SK-N-SH (cell line): ENCODE measurements around the gene AUTS2. TPM values are rescaled to one million over a fixed set of nuclear protein-coding genes. Genes with fewer than 3 reads are reported as not detected.
A peak's percentile ranks its signal among the peaks of the same experiment; 100 is the strongest.

Experiments used
- CTCF ChIA-PET: fragments of 300-600, 350-600 bp; formaldehyde crosslinking; extraction: SDS; loops from one replicate; lab custom pipeline; 2021; lab: Yijun Ruan, JAX
- POLR2A ChIA-PET: fragments of 350-600 bp; sonication (Branson Sonifier 250); formaldehyde crosslinking; extraction: SDS; loops from one replicate; lab custom pipeline; 2020; ENCODE audit warnings: antibody characterized with exemption, inconsistent platforms; lab: Yijun Ruan, JAX
- DNase-seq: peaks from one replicate; pipeline ENCODE4 v3.0.0; 2012
- H2AFZ ChIP-seq: fragments of 200-600 bp; sonication (generic); 2 replicates; pipeline ENCODE4 v1.8.1; 2016; ENCODE audit warnings: antibody characterized with exemption, mild to moderate bottlenecking, low read depth
- H3F3A ChIP-seq: fragments of 200-600 bp; sonication (generic); replicated peaks from 2 replicates; pipeline ENCODE3; 2016; ENCODE audit warnings: antibody characterized with exemption, mild to moderate bottlenecking; ENCODE audit not compliant: insufficient read depth
- H3K27ac ChIP-seq, 2 experiments: fragments of 200-500 bp in 1 of 2; fragments of 200-600 bp in 1 of 2; sonication (Bioruptor generic) in 1 of 2; sonication (generic), shearing (Covaris generic) in 1 of 2; 2 replicates each; pipeline versions ENCODE4 v1.5.1 to v1.6.1; 2014 to 2016; ENCODE audit warnings: low read depth in 2 of 2, inconsistent platforms in 1 of 2, low read length in 1 of 2, mild to moderate bottlenecking in 1 of 2, mixed read lengths in 1 of 2
- H3K27me3 ChIP-seq: fragments of 200-600 bp; sonication (generic), shearing (Covaris generic); 2 replicates; pipeline ENCODE4 v1.6.1; 2016; ENCODE audit warnings: mixed run types; ENCODE audit not compliant: insufficient read depth
- H3K36me3 ChIP-seq, 2 experiments: fragments of 200-500 bp in 1 of 2; fragments of 200-600 bp in 1 of 2; sonication (Bioruptor generic) in 1 of 2; sonication (generic) in 1 of 2; replicated peaks in 1 of 2; 2 replicates each; pipeline versions ENCODE3 to v1.5.1; 2014 to 2016; ENCODE audit warnings: low read length in 1 of 2, mild to moderate bottlenecking in 1 of 2; ENCODE audit not compliant: insufficient read depth in 2 of 2, control insufficient read depth in 1 of 2
- H3K4me1 ChIP-seq, 2 experiments: fragments of 200-500 bp in 1 of 2; fragments of 200-600 bp in 1 of 2; sonication (Bioruptor generic) in 1 of 2; sonication (generic), shearing (Covaris generic) in 1 of 2; 2 replicates each; pipeline versions ENCODE4 v1.5.1 to v1.6.1; 2014 to 2016; ENCODE audit warnings: low read depth in 1 of 2, low read length in 1 of 2, mixed run types in 1 of 2; ENCODE audit not compliant: insufficient read depth in 2 of 2, control insufficient read depth in 1 of 2
- H3K4me2 ChIP-seq: fragments of 200-600 bp; sonication (generic), shearing (Covaris generic); 2 replicates; pipeline ENCODE4 v1.6.1; 2017; ENCODE audit warnings: mixed run types
- H3K4me3 ChIP-seq, 2 experiments: fragments of 200-500 bp in 1 of 2; fragments of 200-600 bp in 1 of 2; sonication (Bioruptor generic) in 1 of 2; sonication (generic), shearing (Covaris generic) in 1 of 2; 2 replicates each; pipeline versions ENCODE4 v1.5.1 to v1.8.1; 2014 to 2016; ENCODE audit warnings: low read depth in 2 of 2, inconsistent platforms in 1 of 2, low read length in 1 of 2, mild to moderate bottlenecking in 1 of 2, mixed read lengths in 1 of 2, moderate library complexity in 1 of 2
- H3K79me2 ChIP-seq: fragments of 200-600 bp; sonication (generic); 2 replicates; pipeline ENCODE4 v1.8.1; 2017; ENCODE audit warnings: mild to moderate bottlenecking; ENCODE audit not compliant: insufficient read depth
- H3K9ac ChIP-seq: fragments of 200-600 bp; sonication (generic); 2 replicates; pipeline ENCODE4 v1.6.1; 2017; ENCODE audit warnings: mixed run types
- H3K9me2 ChIP-seq: fragments of 200-600 bp; sonication (generic); 2 replicates; pipeline ENCODE4 v1.6.1; 2017; ENCODE audit warnings: mixed run types
- H3K9me3 ChIP-seq: fragments of 200-600 bp; sonication (generic); 2 replicates; pipeline ENCODE4 v1.6.1; 2017; ENCODE audit warnings: mixed run types, mild to moderate bottlenecking, moderate library complexity
- H4K20me1 ChIP-seq: fragments of 200-600 bp; sonication (generic); 2 replicates; pipeline ENCODE4 v1.6.1; 2017; ENCODE audit warnings: mild to moderate bottlenecking, mixed run types; ENCODE audit not compliant: insufficient read depth
- ELF1 ChIP-seq: IDR thresholded peaks from 2 replicates; pipeline ENCODE4 v1.4.0; 2012
- EZH2phosphoT487 ChIP-seq: fragments of 200-600 bp; sonication (generic); IDR thresholded peaks from 2 replicates; pipeline ENCODE4 v1.6.1; 2017; ENCODE audit warnings: low read depth, mixed run types, mild to moderate bottlenecking, antibody characterized with exemption, moderate library complexity, borderline replicate concordance
- FOSL2 ChIP-seq: IDR thresholded peaks from 2 replicates; pipeline ENCODE4 v1.4.0; 2012; ENCODE audit warnings: low read depth, mild to moderate bottlenecking, moderate library complexity, borderline replicate concordance
- GABPA ChIP-seq: IDR thresholded peaks from 2 replicates; pipeline ENCODE4 v1.4.0; 2012; ENCODE audit warnings: low read depth, mild to moderate bottlenecking
- MAX ChIP-seq: IDR thresholded peaks from 2 replicates; pipeline ENCODE4 v1.4.0; 2012; ENCODE audit warnings: low read depth
- MEF2A ChIP-seq: IDR thresholded peaks from 2 replicates; pipeline ENCODE4 v1.4.0; 2012; ENCODE audit warnings: low read depth, borderline replicate concordance
- MXI1 ChIP-seq: IDR thresholded peaks from 2 replicates; pipeline ENCODE4 v1.6.1; 2012; ENCODE audit warnings: mild to moderate bottlenecking, low read depth, low read length, improper control_type of control experiment
- NRF1 ChIP-seq: IDR thresholded peaks from 2 replicates; pipeline ENCODE4 v1.6.1; 2012; ENCODE audit warnings: low read depth, mild to moderate bottlenecking, low read length
- POLR2AphosphoS5 ChIP-seq: IDR thresholded peaks from 2 replicates; pipeline ENCODE4 v1.6.1; 2012; ENCODE audit warnings: low read depth, low read length
- RAD21 ChIP-seq: IDR thresholded peaks from 2 replicates; pipeline ENCODE4 v1.6.1; 2012; ENCODE audit warnings: mild to moderate bottlenecking, low read length
- RFX5 ChIP-seq: IDR thresholded peaks from 2 replicates; pipeline ENCODE4 v1.6.1; 2012; ENCODE audit warnings: mild to moderate bottlenecking, improper control_type of control experiment, low read length
- SIN3A ChIP-seq: IDR thresholded peaks from 2 replicates; pipeline ENCODE4 v1.6.1; 2012; ENCODE audit warnings: low read depth, mild to moderate bottlenecking, low read length, moderate library complexity, borderline replicate concordance
- SMC3 ChIP-seq: IDR thresholded peaks from 2 replicates; pipeline ENCODE4 v1.6.1; 2012; ENCODE audit warnings: low read depth, low read length, improper control_type of control experiment
- TAF1 ChIP-seq: IDR thresholded peaks from 2 replicates; pipeline ENCODE4 v1.6.1; 2012; ENCODE audit warnings: low read depth, mild to moderate bottlenecking, low read length, moderate library complexity, borderline replicate concordance
- TEAD4 ChIP-seq: IDR thresholded peaks from 2 replicates; pipeline ENCODE4 v1.4.0; 2012; ENCODE audit warnings: mild to moderate bottlenecking, borderline replicate concordance; ENCODE audit not compliant: insufficient read depth
- YY1 ChIP-seq: IDR thresholded peaks from 2 replicates; pipeline ENCODE4 v1.4.0; 2012; ENCODE audit warnings: low read depth, mild to moderate bottlenecking
- WGBS: methylation state at CpG from one replicate; pipeline ENCODE4 v1.1.6; 2017; ENCODE audit warnings: low lambda C conversion rate; 5-methylcytosine and 5-hydroxymethylcytosine counted together
- polyA plus RNA-seq, 3 experiments: library from polyadenylated mRNA; depleted of rRNA; stranded (reverse); fragments of >200 nt; gene quantifications; 2 replicates each; pipeline ENCODE4 v1.2.3, GENCODE V29; 2012
- TF ChIP-seq, protein P1 (sequence below): fragments of 150-350 bp; IDR thresholded peaks from 2 replicates; pipeline ENCODE4 v1.6.1; 2017; ENCODE audit warnings: antibody characterized with exemption, low read length, low read depth, borderline replicate concordance
- TF ChIP-seq, protein P2 (sequence below): IDR thresholded peaks from 2 replicates; pipeline ENCODE4; 2012
- TF ChIP-seq, protein P3 (sequence below): IDR thresholded peaks from 2 replicates; pipeline ENCODE4 v1.4.0; 2012; ENCODE audit warnings: low read depth, borderline replicate concordance
- TF ChIP-seq, protein P4 (sequence below): fragments of 200-600 bp; sonication (generic); IDR thresholded peaks from 2 replicates; pipeline ENCODE4 v1.6.1; 2017; ENCODE audit warnings: antibody characterized with exemption, mild to moderate bottlenecking, moderate library complexity

Gene AUTS2
- polyA plus RNA-seq, 1 of the 3 experiments (the other 2 are of a cell fraction) = 15.6 TPM

GRCh38 chr7:70696201-70696754 lies 1098.0 kb downstream of the AUTS2 start:
- H3K4me3 ChIP-seq = peak overlapping the region; percentile 79 to 97
- 11% methylated on average over 10 of the region's 10 CpGs for WGBS
- CTCF ChIA-PET = interaction anchor here (0.6 to 9.3 kb wide), 20 partner anchors 10 to 653 kb away, joined by 3 to 119 read pairs (median 4); no protein-coding TSS in a partner anchor

DNA sequence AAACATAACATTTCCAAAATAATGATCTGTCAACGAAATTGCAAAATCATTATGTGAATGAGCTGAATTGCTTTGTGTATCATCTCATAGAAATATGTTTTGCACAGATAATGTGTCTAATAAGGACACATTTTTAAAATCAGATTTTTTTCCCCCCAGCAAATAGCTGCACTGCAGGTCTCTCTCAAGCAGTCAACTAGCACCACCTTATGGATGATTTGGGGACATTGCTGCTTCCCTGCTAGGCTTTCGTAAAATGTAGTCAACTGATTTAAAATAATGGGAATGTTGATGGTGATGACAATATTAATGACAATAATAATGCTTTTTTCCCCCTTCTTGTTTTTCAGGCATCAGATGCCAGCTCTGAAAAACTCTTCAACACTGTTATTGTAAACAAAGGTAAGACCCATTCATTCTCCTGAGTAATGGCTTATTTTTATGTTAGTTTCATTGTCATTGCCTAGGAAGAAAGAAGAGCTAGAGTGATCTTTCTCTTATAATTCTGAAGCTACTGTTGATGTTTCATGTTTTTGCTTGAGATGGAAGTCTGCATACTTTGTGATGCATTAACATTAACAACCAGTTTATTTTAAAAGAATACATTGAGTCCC lies 1100.1 kb downstream of the AUTS2 start:
- peaks cover 16 to 50% of the 10 kb centered on the region in 2 experiments for H3K36me3 ChIP-seq
- H2AFZ ChIP-seq = no peak overlapping the region
- ChIA-PET POLR2A (interaction anchor here (0.6 to 1.5 kb wide), 2 partner anchors 114 to 192 kb away, joined by 3 read pairs; no protein-coding TSS in a partner anchor), CTCF (interaction anchor here (0.6 to 9.3 kb wide), 126 partner anchors 8 to 1216 kb away, joined by 3 to 119 read pairs (median 4); no protein-coding TSS in a partner anchor)
- H3K9ac ChIP-seq = no peak overlapping the region
- WGBS = 8% methylated on average over 2 of the region's 2 CpGs
- no peaks in the 10 kb centered on the region for H3K9me2 ChIP-seq
- peak; percentile 80 for DNase-seq
- H3K27ac ChIP-seq = peak overlapping the region in 1 of 2 experiments; percentile 87; a peak in 1 of 4 replicates
- peaks cover 13 to 43% of the 10 kb centered on the region in 2 experiments; a peak in 3 of 4 replicates for H3K4me1 ChIP-seq
- no peaks in the 10 kb centered on the region for H3K9me3 ChIP-seq
- H3K27me3 ChIP-seq = no peaks in the 10 kb centered on the region
- peaks cover 63% of the 10 kb centered on the region for H4K20me1 ChIP-seq
- H3K79me2 ChIP-seq = peaks cover 87% of the 10 kb centered on the region
- peaks cover 5% of the 10 kb centered on the region for H3F3A ChIP-seq
- peak overlapping the region in 1 of 2 experiments; percentile 79; a peak in 2 of 4 replicates for H3K4me3 ChIP-seq
- peak overlapping the region; percentile 84 for H3K4me2 ChIP-seq
- TF ChIP-seq, protein P1, sequence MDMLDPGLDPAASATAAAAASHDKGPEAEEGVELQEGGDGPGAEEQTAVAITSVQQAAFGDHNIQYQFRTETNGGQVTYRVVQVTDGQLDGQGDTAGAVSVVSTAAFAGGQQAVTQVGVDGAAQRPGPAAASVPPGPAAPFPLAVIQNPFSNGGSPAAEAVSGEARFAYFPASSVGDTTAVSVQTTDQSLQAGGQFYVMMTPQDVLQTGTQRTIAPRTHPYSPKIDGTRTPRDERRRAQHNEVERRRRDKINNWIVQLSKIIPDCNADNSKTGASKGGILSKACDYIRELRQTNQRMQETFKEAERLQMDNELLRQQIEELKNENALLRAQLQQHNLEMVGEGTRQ = no peak
- TF ChIP-seq, protein P2, sequence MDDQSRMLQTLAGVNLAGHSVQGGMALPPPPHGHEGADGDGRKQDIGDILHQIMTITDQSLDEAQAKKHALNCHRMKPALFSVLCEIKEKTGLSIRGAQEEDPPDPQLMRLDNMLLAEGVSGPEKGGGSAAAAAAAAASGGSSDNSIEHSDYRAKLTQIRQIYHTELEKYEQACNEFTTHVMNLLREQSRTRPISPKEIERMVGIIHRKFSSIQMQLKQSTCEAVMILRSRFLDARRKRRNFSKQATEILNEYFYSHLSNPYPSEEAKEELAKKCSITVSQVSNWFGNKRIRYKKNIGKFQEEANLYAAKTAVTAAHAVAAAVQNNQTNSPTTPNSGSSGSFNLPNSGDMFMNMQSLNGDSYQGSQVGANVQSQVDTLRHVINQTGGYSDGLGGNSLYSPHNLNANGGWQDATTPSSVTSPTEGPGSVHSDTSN = no peak
- TF ChIP-seq SMC3 = peak; percentile 92
- TF ChIP-seq FOSL2 = no peak
- TF ChIP-seq RAD21 = peak; percentile 100
- TF ChIP-seq GABPA = 0 out of 2 replicates have a peak, but pooled peaks have one; percentile 12
- TF ChIP-seq ELF1 = no peak
- no peak for TF ChIP-seq NRF1
- TF ChIP-seq TEAD4 = no peak
- TF ChIP-seq, protein P3, sequence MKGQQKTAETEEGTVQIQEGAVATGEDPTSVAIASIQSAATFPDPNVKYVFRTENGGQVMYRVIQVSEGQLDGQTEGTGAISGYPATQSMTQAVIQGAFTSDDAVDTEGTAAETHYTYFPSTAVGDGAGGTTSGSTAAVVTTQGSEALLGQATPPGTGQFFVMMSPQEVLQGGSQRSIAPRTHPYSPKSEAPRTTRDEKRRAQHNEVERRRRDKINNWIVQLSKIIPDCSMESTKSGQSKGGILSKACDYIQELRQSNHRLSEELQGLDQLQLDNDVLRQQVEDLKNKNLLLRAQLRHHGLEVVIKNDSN = no peak
- no peak for TF ChIP-seq EZH2phosphoT487

More at GRCh38 chr7:70696201-70696754, 1098.0 kb downstream of the AUTS2 start:
- POLR2A ChIA-PET = interaction anchor here (1.0 to 2.0 kb wide), 4 partner anchors 82 to 320 kb away, joined by 4 to 5 read pairs (median 4); no protein-coding TSS in a partner anchor
- H3K4me1 ChIP-seq = peaks cover 13 to 44% of the 10 kb centered on the region in 2 experiments; a peak in 3 of 4 replicates
- H3K9ac ChIP-seq = peak overlapping the region; percentile 92
- peaks cover 67% of the 10 kb centered on the region for H3K79me2 ChIP-seq
- peak; percentile 44 for DNase-seq
- peak overlapping the region; percentile 62 to 87 for H3K27ac ChIP-seq
- peaks cover 5% of the 10 kb centered on the region for H3F3A ChIP-seq
- H3K9me2 ChIP-seq = no peaks in the 10 kb centered on the region
- peaks cover 10 to 34% of the 10 kb centered on the region in 2 experiments for H3K36me3 ChIP-seq
- peak overlapping the region; percentile 84 for H3K4me2 ChIP-seq
- peak overlapping the region; percentile 6 for H2AFZ ChIP-seq
- no peaks in the 10 kb centered on the region for H3K27me3 ChIP-seq
- H3K9me3 ChIP-seq = no peaks in the 10 kb centered on the region
- H4K20me1 ChIP-seq = peaks cover 47% of the 10 kb centered on the region
- TF ChIP-seq MEF2A (no peak), TAF1 (0 out of 2 replicates have a peak, but pooled peaks have one; percentile 11), NRF1 (no peak), TEAD4 (no peak), MXI1 (peak; percentile 86), SIN3A (0 out of 2 replicates have a peak, but pooled peaks have one; percentile 34), SMC3 (0 out of 2 replicates have a peak, but pooled peaks have one; percentile 2), FOSL2 (no peak), POLR2AphosphoS5 (no peak), MAX (peak; percentile 73), YY1 (peak; percentile 70; the same call in 1 of the 2 replicates), RFX5 (no peak)
- TF ChIP-seq, protein P4, sequence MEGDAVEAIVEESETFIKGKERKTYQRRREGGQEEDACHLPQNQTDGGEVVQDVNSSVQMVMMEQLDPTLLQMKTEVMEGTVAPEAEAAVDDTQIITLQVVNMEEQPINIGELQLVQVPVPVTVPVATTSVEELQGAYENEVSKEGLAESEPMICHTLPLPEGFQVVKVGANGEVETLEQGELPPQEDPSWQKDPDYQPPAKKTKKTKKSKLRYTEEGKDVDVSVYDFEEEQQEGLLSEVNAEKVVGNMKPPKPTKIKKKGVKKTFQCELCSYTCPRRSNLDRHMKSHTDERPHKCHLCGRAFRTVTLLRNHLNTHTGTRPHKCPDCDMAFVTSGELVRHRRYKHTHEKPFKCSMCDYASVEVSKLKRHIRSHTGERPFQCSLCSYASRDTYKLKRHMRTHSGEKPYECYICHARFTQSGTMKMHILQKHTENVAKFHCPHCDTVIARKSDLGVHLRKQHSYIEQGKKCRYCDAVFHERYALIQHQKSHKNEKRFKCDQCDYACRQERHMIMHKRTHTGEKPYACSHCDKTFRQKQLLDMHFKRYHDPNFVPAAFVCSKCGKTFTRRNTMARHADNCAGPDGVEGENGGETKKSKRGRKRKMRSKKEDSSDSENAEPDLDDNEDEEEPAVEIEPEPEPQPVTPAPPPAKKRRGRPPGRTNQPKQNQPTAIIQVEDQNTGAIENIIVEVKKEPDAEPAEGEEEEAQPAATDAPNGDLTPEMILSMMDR = no peak
